CD4-positive, CD25-positive, alpha-beta regulatory T cell (primary cell): ENCODE results near the gene ZNF322. TPM values are rescaled to one million over a fixed set of nuclear protein-coding genes. Genes with fewer than 3 reads are reported as not detected.
"Not testable (repeated sequence)": the region's sequence is repeated elsewhere in the genome, so short reads cannot be mapped to it uniquely, and the experiment has no call there.

Experiments
- ATAC-seq, 2 donors: fragments of 150-1000 bp; cut with Tn5 transposase; one replicate each; pipeline ENCODE4 v1.10.0; 2021; ENCODE audit warnings: low read depth in 2 of 2, moderate number of reproducible peaks in 2 of 2, moderate library complexity in 1 of 2
- DNase-seq, 3 donors: peaks; one replicate each; pipeline versions ENCODE4 v3.0.0 to v3.0.0-alpha.2; 2012 to 2022; ENCODE audit warnings: mixed read lengths in 1 of 3
- H3K27ac ChIP-seq: one replicate; pipeline ENCODE4 v1.7.0; 2013; ENCODE audit warnings: mild to moderate bottlenecking, low read length; ENCODE audit not compliant: insufficient read depth, poor library complexity, severe bottlenecking
- H3K27me3 ChIP-seq: one replicate; pipeline ENCODE4 v1.7.0; 2013; ENCODE audit warnings: low read length; ENCODE audit not compliant: control insufficient read depth, insufficient read depth
- H3K36me3 ChIP-seq: one replicate; pipeline ENCODE4 v1.7.0; 2013; ENCODE audit warnings: mild to moderate bottlenecking, low read length, moderate library complexity; ENCODE audit not compliant: control insufficient read depth, insufficient read depth
- H3K4me1 ChIP-seq: 2 replicates; pipeline ENCODE4 v1.7.0; 2013; ENCODE audit warnings: mild to moderate bottlenecking, low read length; ENCODE audit not compliant: insufficient read depth, control insufficient read depth, poor library complexity, severe bottlenecking
- H3K4me3 ChIP-seq: one replicate; pipeline ENCODE4 v1.7.0; 2013; ENCODE audit warnings: low read depth, mild to moderate bottlenecking, low read length, moderate library complexity
- H3K9me3 ChIP-seq, 2 experiments: 1 replicate in 1 of 2; 2 replicates in 1 of 2; pipeline ENCODE4 v1.7.0; 2013; ENCODE audit warnings: low read length in 2 of 2, mild to moderate bottlenecking in 1 of 2, moderate library complexity in 1 of 2; ENCODE audit not compliant: control insufficient read depth in 2 of 2
- H3K27ac Mint-ChIP-seq, 3 donors: one replicate each; pipeline ENCODE4 v1.8.0; 2020 to 2022; ENCODE audit warnings: mild to moderate bottlenecking in 3 of 3, mixed read lengths in 3 of 3, moderate library complexity in 2 of 3
- H3K27me3 Mint-ChIP-seq: one replicate; pipeline ENCODE4 v1.8.0; 2022; ENCODE audit warnings: mild to moderate bottlenecking, mixed read lengths
- H3K36me3 Mint-ChIP-seq: one replicate; pipeline ENCODE4 v1.8.0; 2020; ENCODE audit warnings: mixed read lengths
- H3K4me1 Mint-ChIP-seq, 4 donors: one replicate each; pipeline ENCODE4 v1.8.0; 2020 to 2022; ENCODE audit warnings: mixed read lengths in 4 of 4, mild to moderate bottlenecking in 1 of 4
- H3K4me3 Mint-ChIP-seq, 4 donors: one replicate each; pipeline ENCODE4 v1.8.0; 2020 to 2022; ENCODE audit warnings: mild to moderate bottlenecking in 4 of 4, mixed read lengths in 4 of 4, moderate library complexity in 3 of 4
- H3K9me3 Mint-ChIP-seq, 7 donors: one replicate each; pipeline ENCODE4 v1.8.0; 2020 to 2022; ENCODE audit warnings: mixed read lengths in 7 of 7, mild to moderate bottlenecking in 3 of 7, moderate library complexity in 2 of 7
- polyA plus RNA-seq, 4 donors: library from polyadenylated mRNA; unstranded; fragments of 300-500 nt; fragmentation: Illumina TruSeq; gene quantifications; one replicate each; pipeline ENCODE4 v1.2.3, GENCODE V29; 2021
- total RNA-seq: library from RNA; stranded (reverse); gene quantifications from one replicate; pipeline ENCODE4 v1.2.3, GENCODE V29; 2022

The ZNF322 gene
- total RNA-seq (2.8 TPM), polyA plus RNA-seq (1 to 10 TPM; 5.5 to 8.4 (median 7.6) TPM)

- peaks cover 0 to 2% (median 0%) of the 10 kb centered on the region in 7 donors for H3K9me3 Mint-ChIP-seq
- Histone ChIP-seq H3K9me3 (no peaks in the 10 kb centered on the region), H3K27me3 (peaks cover 12% of the 10 kb centered on the region), H3K27ac (peak within 1 kb of the TSS; percentile 49), H3K36me3 (peaks cover 2% of the 10 kb centered on the region), H3K4me3 (peak within 1 kb of the TSS; percentile 94), H3K4me1 (peaks cover 25% of the 10 kb centered on the region)
- ATAC-seq (peak; percentile 95 to 97), DNase-seq (peak; percentile 74 to 92 (median 83))
- peaks cover 22% of the 10 kb centered on the region for H3K36me3 Mint-ChIP-seq
- peaks cover 34 to 46% (median 46%) of the 10 kb centered on the region in 4 donors for H3K4me1 Mint-ChIP-seq
- H3K27ac Mint-ChIP-seq, result peak within 1 kb of the TSS in 2 of 3 donors; percentile 24 to 38
- peaks cover 25% of the 10 kb centered on the region for H3K27me3 Mint-ChIP-seq
- peak within 1 kb of the TSS; percentile 71 to 86 (median 84) for H3K4me3 Mint-ChIP-seq
Measured at GRCh38 chr6:26659042-26659999, at the start of gene ZNF322. Gene ZNF322 (minus strand): TSS chr6:26659746. CDS start chr6:26638553, 21,193 bp downstream.

- not testable (repeated sequence) for H3K9me3 Mint-ChIP-seq, H3K27ac Mint-ChIP-seq, H3K4me1 Mint-ChIP-seq, H3K9me3 ChIP-seq, H3K4me1 ChIP-seq, H3K36me3 ChIP-seq, H3K27me3 ChIP-seq, H3K4me3 Mint-ChIP-seq, ATAC-seq, H3K36me3 Mint-ChIP-seq, DNase-seq, H3K4me3 ChIP-seq, H3K27ac ChIP-seq, H3K27me3 Mint-ChIP-seq
Measured at GRCh38 chr6:26705780-26706179, 46.2 kb upstream of the ZNF322 start.

GRCh38 chr6:26705352-26705751 lies 45.8 kb upstream of the ZNF322 start:
- not testable (repeated sequence) for DNase-seq, H3K9me3 ChIP-seq, H3K27me3 ChIP-seq, H3K4me1 Mint-ChIP-seq, H3K27ac Mint-ChIP-seq, H3K27ac ChIP-seq, H3K9me3 Mint-ChIP-seq, H3K27me3 Mint-ChIP-seq, H3K4me3 ChIP-seq, H3K36me3 Mint-ChIP-seq, H3K4me3 Mint-ChIP-seq, ATAC-seq, H3K36me3 ChIP-seq, H3K4me1 ChIP-seq

GRCh38 chr6:26701023-26701747 lies 41.6 kb upstream of the ZNF322 start:
- H3K36me3 ChIP-seq, H3K4me1 Mint-ChIP-seq, H3K9me3 ChIP-seq, H3K27ac ChIP-seq, H3K4me3 Mint-ChIP-seq, H3K27ac Mint-ChIP-seq, DNase-seq, H3K4me1 ChIP-seq, ATAC-seq, H3K27me3 ChIP-seq, H3K27me3 Mint-ChIP-seq, H3K9me3 Mint-ChIP-seq, H3K36me3 Mint-ChIP-seq, H3K4me3 ChIP-seq: not testable (repeated sequence)

- H3K4me3 Mint-ChIP-seq, H3K9me3 Mint-ChIP-seq, H3K36me3 ChIP-seq, ATAC-seq, H3K4me3 ChIP-seq, H3K4me1 Mint-ChIP-seq, DNase-seq, H3K27me3 ChIP-seq, H3K9me3 ChIP-seq, H3K27ac Mint-ChIP-seq, H3K4me1 ChIP-seq, H3K27ac ChIP-seq, H3K36me3 Mint-ChIP-seq, H3K27me3 Mint-ChIP-seq: not testable (repeated sequence)
Measured at GRCh38 chr6:26697496-26697895, 38.0 kb upstream of the ZNF322 start.

- H3K4me1 ChIP-seq, H3K4me3 ChIP-seq, ATAC-seq, H3K27me3 ChIP-seq, H3K4me1 Mint-ChIP-seq, H3K4me3 Mint-ChIP-seq, H3K9me3 ChIP-seq, DNase-seq, H3K36me3 ChIP-seq, H3K27ac ChIP-seq, H3K27me3 Mint-ChIP-seq, H3K9me3 Mint-ChIP-seq, H3K27ac Mint-ChIP-seq, H3K36me3 Mint-ChIP-seq: not testable (repeated sequence)
Measured at GRCh38 chr6:26689324-26689947, 29.9 kb upstream of the ZNF322 start.

- H3K36me3 Mint-ChIP-seq, result not testable (repeated sequence)
Measured at GRCh38 chr6:26682435-26683042, 23.0 kb upstream of the ZNF322 start.

More at GRCh38 chr6:26682435-26683042, 23.0 kb upstream of the ZNF322 start:
- H3K4me1 ChIP-seq, H3K36me3 ChIP-seq, H3K9me3 Mint-ChIP-seq, H3K27ac ChIP-seq, H3K27ac Mint-ChIP-seq, ATAC-seq, H3K27me3 Mint-ChIP-seq, DNase-seq, H3K4me3 ChIP-seq, H3K9me3 ChIP-seq, H3K4me3 Mint-ChIP-seq, H3K27me3 ChIP-seq, H3K4me1 Mint-ChIP-seq: not testable (repeated sequence)
